Coronary artery (tissue), 2 donors: ENCODE data around the gene HK3.

Experiments used
- DNase-seq: peaks from one replicate; pipeline ENCODE4 v3.0.0-alpha.2; 2017; ENCODE audit warnings: low spot score
- H3K27ac ChIP-seq, 2 donors: fragments of 200-600 bp; sonication (generic); one replicate each; pipeline ENCODE4 v1.5.1; 2016 to 2019
- H3K4me3 ChIP-seq: fragments of 200-600 bp; sonication (generic); 2 replicates; pipeline ENCODE4 v1.5.1; 2016; ENCODE audit warnings: mild to moderate bottlenecking, moderate library complexity
- TF ChIP-seq, protein P1 (sequence below): fragments of 200-600 bp; sonication (generic); IDR thresholded peaks from one replicate; pipeline ENCODE4 v1.5.1; 2019; ENCODE audit warnings: antibody characterized with exemption

HK3 gene

DNA sequence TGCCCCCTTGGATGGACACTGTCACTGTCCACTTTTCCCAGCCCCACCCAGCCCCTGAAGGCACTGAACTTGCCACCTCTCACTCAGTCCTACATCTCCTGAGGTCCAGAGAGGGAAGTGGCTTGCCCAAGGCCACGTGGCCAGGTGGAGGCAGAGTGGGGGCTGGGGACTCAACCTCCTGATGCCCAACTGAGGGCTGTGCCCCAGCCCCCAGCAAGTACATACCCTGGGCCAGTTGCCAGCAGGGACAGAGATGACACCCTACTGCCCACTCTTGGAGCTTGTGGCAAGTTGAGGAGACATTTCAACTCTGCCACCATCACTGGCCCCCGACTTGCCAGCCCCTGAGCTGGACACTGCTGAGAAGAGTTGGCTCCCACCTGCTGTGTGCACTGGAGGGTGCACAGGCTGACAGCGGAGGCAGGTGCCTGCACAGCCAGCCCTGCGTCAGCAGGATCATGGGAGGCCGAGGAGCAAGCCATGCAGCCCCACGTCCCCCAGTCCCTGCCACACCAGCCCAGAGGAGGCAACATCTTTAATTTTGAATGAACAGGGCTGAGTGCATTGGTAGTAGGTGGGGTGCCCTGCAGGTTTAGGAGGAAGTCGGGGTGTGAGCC, 49.4 kb downstream of the HK3 start:
- no peak for DNase-seq
- H3K27ac ChIP-seq: no peak overlapping the region
- no peak overlapping the region for H3K4me3 ChIP-seq
- TF ChIP-seq, protein P1, sequence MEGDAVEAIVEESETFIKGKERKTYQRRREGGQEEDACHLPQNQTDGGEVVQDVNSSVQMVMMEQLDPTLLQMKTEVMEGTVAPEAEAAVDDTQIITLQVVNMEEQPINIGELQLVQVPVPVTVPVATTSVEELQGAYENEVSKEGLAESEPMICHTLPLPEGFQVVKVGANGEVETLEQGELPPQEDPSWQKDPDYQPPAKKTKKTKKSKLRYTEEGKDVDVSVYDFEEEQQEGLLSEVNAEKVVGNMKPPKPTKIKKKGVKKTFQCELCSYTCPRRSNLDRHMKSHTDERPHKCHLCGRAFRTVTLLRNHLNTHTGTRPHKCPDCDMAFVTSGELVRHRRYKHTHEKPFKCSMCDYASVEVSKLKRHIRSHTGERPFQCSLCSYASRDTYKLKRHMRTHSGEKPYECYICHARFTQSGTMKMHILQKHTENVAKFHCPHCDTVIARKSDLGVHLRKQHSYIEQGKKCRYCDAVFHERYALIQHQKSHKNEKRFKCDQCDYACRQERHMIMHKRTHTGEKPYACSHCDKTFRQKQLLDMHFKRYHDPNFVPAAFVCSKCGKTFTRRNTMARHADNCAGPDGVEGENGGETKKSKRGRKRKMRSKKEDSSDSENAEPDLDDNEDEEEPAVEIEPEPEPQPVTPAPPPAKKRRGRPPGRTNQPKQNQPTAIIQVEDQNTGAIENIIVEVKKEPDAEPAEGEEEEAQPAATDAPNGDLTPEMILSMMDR: no peak

DNA sequence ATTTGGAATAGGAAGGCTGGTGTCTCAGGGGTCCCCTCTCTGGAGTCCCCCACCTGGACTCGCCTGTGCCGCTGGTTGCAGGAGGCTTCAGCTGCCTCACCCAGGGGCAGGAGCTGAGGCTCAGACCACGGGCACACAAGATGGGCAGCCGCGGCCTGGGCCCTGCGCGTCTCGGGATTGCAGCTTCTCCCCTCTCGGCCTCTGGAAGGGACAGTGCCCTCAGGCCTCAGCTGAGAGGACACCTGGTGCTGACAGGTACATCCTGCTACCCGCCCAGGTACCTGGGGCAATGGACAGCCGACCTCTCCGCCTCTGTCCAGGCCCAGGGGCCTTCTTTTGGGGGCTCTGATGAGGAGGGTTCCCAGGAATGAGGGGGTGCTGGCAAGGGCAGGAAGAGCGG, 50.5 kb downstream of the HK3 start:
- H3K4me3 ChIP-seq: no peak overlapping the region
- no peak overlapping the region for H3K27ac ChIP-seq
- DNase-seq: no peak
- TF ChIP-seq, protein P1: no peak

DNA sequence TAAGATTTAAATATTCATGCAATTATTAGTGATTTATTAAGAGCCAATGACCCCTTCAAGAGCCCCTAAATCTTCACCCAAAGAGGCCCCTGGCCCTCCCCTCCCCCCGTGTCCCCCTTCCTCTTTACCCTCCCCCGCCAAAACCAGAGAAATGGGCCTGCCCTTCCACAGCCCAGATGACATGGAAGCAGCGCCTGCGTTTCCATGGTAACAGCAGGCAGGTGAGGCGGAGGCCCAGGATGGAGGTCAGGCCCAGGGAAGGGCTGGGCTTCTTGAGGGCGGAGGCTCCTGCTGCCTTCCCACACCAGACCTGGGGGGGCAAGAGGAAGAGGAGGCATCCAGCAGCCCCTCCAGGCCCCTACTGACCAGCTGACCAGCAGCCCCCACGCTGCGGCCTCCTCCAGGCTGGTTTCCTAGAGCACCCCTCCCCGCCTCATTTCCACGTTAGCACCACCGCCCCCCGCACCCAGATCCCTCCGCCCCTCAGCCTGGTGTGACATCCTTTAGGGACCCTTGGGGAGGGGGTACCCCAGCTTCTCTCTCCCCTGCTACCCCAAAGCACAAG, 51.3 kb downstream of the HK3 start:
- TF ChIP-seq, protein P1: no peak
- Histone ChIP-seq H3K27ac (no peak overlapping the region), H3K4me3 (no peak overlapping the region)
- no peak for DNase-seq

DNA sequence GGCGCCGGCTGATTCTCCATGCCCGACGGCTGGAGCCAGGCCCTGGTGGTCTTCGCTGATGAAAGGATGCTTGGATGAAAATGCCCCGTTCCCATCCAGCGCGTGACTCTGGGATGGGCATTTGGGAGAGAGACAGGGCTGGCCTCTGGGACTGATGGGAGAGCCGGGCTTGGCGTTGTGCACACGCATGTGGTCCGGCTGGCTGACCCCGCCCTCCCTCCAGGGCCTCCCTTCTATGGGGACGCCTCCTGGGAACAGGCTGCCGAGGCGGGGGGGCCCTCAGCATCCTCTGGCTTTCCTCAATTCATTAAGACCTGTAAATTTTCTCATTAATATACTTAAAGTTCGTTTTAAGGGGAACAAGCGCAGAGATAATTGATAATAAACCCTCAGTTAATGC, 52.0 kb downstream of the HK3 start:
- Histone ChIP-seq H3K27ac (no peak overlapping the region), H3K4me3 (no peak overlapping the region)
- DNase-seq: no peak
- TF ChIP-seq, protein P1: no peak

DNA sequence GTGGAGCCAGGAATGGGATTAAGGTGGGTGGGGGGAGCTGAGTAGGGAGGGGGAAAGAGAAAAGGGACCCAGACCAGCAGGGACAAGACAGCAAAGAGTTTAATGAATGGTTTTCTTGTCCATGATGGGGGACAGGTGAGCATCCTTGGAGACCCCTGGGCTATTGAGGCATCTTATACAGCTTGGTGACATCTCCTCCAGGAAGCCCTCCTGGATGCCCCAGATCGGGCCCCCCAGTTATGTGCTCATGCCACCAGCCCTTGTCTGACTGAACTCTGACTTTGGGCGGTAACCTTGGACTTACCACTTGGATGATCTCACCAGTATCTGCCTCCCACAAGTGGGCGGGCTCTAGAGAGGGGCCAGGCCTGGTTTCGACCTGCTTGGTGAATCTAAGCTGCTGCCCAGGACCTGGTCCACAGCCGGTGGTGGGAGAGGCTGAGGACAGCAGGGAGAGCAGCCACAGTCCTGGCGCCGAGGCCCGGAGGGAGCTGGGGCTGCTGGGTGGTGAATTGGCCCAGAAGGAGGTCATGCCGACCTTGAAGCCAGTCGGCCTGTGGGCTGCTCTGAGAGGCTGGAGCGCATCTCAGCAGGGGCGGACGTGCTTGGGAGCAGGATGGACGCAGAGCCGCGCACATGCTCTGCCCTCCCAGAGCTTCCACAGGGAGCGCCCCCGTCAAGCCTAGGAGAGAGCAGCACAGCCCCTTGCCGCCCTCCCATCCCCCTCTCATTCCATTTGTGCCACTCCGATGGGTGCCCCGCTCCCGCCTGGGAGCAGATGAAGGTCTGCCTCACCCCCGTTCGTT, 52.6 kb downstream of the HK3 start:
- TF ChIP-seq, protein P1: no peak

DNA sequence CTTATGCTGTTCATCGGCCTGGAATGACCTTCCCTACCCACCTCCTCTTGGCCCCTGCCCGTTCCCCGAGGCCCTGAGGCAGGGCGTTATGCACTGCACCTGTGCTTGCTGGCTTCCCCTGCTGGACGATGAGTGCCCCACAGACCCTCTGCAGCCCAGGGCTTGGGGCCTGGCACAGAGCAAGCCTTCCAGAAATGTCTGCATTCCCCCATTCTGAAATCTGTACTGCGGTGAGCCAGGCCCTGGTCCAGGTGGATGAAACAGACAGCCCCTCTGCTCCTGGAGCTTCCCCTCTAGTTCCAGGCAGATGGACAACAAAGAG, 53.8 kb downstream of the HK3 start:
- H3K4me3 ChIP-seq: no peak overlapping the region
- DNase-seq: no peak
- no peak overlapping the region for H3K27ac ChIP-seq
- TF ChIP-seq, protein P1: no peak

More for the DNA sequence above, 52.6 kb downstream of the HK3 start:
- DNase-seq: no peak
- H3K27ac ChIP-seq: no peak overlapping the region
- no peak overlapping the region for H3K4me3 ChIP-seq
